NCI-H82 treated with DMSO at 0.1 percent for 48 hours (cell line): ENCODE results near the gene CACNA1C.

Experiments used
- DNase-seq: peaks from one replicate; lab custom pipeline; 2025; ENCODE audit not compliant: unreplicated experiment; lab: John Stamatoyannopoulos, UW

Gene CACNA1C

DNA sequence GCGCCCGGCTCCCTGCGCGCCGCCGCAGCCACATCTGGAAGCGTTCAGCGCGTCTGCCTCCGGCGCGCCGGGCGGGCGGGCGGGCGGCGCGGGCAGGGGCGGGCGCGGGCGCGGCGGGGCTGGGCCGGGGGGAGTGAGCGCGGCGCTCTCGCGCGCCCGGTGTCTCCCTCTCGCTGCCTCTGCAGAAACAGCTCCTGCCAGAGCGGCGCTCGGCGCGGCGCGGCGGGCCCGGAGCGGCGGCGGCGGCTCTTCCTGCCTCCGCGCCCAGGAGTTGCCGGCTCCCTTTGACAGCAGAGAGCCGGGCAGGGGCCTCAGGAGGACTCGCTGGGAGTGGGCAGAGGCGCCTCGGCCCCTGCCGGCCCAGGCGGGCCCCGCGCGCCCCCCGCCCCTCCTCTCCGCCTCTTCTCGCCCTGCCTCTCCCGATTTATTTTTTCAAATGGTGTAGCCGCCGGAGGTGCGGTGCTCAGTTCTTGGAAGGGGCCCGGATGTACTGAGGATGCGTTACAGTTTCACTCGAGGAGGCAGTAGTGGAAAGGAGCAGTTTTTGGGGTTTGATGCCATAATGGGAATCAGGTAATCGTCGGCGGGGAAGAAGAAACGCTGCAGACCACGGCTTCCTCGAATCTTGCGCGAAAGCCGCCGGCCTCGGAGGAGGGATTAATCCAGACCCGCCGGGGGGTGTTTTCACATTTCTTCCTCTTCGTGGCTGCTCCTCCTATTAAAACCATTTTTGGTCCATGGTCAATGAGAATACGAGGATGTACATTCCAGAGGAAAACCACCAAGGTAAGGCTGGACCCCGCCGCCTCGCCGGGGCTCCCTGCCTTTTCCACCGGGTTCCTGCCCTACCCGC, at the start of gene CACNA1C:
Gene CACNA1C (plus strand): TSS at position 162 of the 853 bp plus-strand sequence. CDS start 576 bp downstream, at position 738.
- DNase-seq, result peak; percentile 25

DNA sequence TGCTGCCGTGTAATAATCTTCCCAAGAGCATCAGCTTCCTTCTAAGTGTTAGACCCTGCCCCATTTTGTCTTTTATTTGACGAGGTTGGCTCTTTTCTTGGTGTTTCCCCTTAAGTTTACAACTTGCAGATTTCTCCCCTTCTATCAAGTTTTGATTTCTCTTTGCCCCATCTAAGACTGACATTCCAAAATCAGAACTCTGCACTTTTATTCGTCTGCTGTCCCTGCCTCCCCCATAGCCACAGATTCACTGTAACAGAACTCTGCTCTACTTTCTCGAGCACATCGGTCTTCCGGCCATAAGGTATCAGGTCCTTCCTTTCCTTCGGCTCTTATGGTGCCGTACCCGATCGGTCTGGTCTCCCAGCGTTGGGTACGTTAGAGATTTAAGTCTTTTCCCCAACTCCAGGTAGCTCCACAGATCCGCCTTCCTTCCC, 49.1 kb upstream of the CACNA1C start:
- DNase-seq, result no peak

- peak; percentile 94 for DNase-seq
Measured at GRCh38 chr12:2004113-2004929, 48.5 kb upstream of the CACNA1C start, which contains the start of gene DCP1B. Gene DCP1B (minus strand): TSS chr12:2004457. CDS start chr12:2004431, 26 bp downstream.

- DNase-seq, result no peak
Measured at GRCh38 chr12:2008677-2009076, 44.1 kb upstream of the CACNA1C start.

- DNase-seq, result no peak
Measured at GRCh38 chr12:2009623-2010022, 43.2 kb upstream of the CACNA1C start.

- DNase-seq, result no peak
Measured at GRCh38 chr12:2011643-2012607, 40.9 kb upstream of the CACNA1C start.

DNA sequence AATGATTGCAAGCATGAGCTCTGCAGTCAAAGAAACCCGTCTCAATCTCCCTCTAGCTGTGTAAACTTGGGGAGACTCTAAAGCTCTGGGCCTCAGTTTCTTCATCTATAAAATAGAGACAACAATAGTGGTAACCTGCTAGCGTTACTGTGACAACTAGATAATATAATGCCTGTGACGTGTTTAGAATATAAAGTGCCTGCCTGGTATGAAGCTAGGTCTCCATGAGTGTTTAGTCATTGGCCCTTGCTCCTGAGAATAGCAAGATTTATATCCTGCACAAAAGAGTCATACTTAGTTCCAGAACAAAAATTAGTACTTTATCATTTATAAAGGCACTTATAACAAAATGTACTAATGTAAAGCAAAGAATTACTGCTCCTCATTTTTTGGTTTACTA, 39.7 kb upstream of the CACNA1C start:
- DNase-seq, result no peak

DNA sequence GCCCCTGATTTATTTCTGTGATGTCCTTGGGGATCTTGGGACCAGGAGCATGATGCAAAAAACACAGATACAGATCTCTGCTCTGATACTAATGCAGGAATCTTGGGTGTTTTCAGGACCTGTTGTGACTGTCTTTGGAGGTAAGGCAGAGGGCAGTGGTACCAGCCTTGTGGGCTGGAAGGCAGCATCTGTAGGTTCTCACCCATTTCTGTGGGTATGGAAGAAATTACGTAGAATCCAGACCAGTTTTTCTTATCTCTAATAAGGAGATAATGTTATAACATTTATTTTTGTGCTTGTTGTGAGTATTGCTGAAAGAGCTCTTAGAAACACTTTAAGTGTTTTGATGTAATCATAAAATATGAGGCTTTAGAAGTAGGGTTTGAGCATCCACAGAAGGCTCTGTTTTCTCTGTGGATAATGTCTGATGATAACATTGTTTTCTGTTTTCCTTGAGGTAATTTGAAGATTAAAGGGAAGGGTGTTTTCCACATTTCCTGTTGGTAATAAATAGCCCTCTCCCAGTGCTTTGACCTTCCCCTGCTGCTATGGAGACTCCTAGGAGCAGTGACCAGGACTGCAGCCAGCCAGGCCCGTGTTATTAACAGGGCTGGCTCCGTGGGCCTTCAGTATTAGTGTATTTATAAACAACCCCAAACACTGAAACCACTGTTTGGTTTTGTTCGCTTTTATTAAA, 39.1 kb upstream of the CACNA1C start:
- DNase-seq, result no peak

GRCh38 chr12:2014231-2014630, 38.6 kb upstream of the CACNA1C start:
- no peak for DNase-seq

DNA sequence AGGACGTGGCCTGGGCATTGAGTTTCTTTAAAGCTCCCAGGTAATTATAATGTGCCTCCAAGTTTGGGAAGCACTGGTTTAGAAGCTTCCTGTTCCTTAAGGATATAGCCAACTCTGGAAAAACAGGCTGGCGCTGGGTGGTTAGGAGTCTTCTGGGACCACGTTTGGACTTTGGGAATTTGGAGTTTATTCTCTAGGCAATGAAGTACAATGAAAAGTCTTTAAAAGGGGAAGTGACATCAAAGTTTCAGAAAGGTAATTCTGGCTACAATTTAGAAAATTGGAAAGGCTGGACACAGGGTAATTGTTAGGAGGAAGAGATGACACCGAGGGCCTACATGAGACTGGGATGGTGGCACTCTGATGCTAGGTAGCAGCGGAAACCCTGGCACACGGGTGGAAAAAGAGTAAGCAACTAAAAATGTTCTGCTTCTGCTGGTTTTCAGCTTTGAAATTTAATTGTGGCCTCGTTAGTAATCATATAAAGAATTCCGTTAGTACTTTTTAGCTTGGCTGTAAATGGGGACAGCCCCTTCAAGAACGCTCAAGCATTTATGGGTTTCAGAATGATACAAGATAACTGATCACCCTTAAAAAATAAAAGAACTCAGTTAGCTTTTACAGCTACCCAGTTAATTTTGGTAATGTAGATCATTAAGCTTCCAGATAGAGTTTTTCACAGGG, 35.8 kb upstream of the CACNA1C start:
- DNase-seq, result no peak

DNA sequence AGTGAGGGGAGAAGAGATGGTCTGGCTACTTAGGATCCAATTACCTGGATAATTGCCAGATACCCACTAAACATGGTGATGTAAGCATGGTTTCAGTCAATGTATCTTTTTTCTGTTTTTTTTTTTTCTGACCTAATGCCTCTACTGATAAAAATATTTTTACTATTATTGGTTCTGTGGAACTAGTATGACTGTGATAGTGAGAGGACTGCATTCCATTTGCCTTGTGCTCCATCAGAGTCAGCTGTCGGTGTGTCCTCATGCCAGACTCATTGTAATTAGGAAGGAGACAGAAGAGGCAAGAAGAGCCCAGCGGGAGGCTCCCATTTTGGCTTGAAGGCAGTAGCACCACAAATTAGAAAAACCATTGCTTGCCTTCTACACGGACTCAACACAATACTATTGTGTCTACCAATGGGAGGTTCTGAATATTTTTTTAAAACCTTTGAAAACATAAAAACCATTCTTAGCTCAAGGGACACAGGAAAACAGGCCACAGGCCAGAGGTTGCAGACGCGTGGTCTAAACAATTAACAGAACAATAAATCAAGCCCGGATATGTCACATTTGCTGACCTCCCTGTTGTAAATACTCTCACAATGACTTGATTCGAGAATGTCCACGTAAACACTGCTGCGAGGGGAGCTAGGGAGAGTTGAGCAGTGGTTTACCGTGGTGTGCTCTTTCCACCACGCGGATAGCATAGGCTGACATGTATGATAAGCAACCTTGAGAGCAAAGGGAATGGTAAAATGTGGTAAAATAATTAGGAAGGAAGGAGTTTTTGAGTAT, 35.0 kb upstream of the CACNA1C start:
- DNase-seq, result no peak

- no peak for DNase-seq
Measured at GRCh38 chr12:2018391-2018790, 34.4 kb upstream of the CACNA1C start.

DNA sequence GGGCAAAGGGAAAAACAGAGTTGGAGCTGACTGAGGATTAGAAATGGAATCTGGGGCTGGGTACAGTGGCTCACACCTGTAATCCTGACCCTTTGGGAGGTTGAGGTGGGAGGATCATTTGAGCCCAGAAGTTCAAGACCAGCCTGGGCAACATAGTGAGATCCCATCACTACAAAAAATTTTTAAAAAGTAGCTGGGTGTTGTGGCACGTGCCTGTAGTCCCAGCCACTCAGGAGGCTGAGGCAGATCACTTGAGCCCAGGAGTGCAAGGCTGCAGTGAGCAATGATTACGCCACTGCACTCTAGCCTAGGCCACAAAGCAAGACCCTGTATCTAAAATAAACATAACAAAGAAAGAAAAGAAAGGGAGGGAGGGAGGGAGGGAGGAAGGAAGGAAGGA, 33.7 kb upstream of the CACNA1C start:
- no peak for DNase-seq

GRCh38 chr12:2020511-2020910, 32.3 kb upstream of the CACNA1C start:
- DNase-seq, result no peak

- DNase-seq, result no peak
Measured at GRCh38 chr12:2023365-2023764, 29.4 kb upstream of the CACNA1C start.

- peak; percentile 78 for DNase-seq
Measured at GRCh38 chr12:2027351-2027750, 25.4 kb upstream of the CACNA1C start.

- no peak for DNase-seq
Measured at GRCh38 chr12:2029851-2030250, 22.9 kb upstream of the CACNA1C start.

DNA sequence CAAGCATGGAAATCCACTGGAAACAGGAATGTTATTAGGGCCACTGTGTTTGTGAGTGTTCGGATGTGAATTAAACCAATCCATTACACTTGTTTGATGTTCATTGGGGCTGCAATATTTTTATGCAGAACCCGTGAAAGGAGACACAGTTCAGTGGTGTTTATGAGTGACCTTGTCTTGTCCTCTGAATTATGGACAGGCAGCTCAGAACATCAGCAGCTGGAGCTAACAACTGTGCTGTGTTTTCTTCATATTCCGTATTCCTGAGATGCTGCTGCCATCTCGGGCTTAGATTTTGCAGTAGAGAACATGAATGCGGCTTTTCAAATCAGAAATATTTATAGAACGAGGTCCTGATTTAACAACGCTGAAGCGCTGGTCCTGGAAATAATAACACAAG, 20.3 kb upstream of the CACNA1C start:
- DNase-seq, result no peak
